Naive thymus-derived CD8-positive, alpha-beta T cell (primary cell): ENCODE data around the gene SDE2. TPM values are rescaled to one million over a fixed set of nuclear protein-coding genes. Genes with fewer than 3 reads are reported as not detected.

ENCODE experiments used
- ATAC-seq, 2 donors: fragments of 150-1000 bp; cut with Tn5 transposase in 1 of 2; sonication (Bioruptor Pico), chemical (Tn5 transposase) in 1 of 2; 1 replicate in 1 of 2; 2 replicates in 1 of 2; pipeline ENCODE4 v1.10.0; 2021; ENCODE audit warnings: mild to moderate bottlenecking in 2 of 2, moderate library complexity in 2 of 2
- POLR2A ChIA-PET: fragments of 350-600 bp; sonication (Branson Sonifier 250); formaldehyde crosslinking; loops from one replicate; lab custom pipeline; 2021; ENCODE audit warnings: antibody characterized with exemption; lab: Charles Lee
- DNase-seq, 10 donors: peaks; one replicate each; pipeline versions ENCODE4 v3.0.0 to v3.0.0-alpha.2; 2020 to 2022
- H3K27ac Mint-ChIP-seq, 10 donors: one replicate each; pipeline ENCODE4 v1.8.0; 2020 to 2022; ENCODE audit warnings: mild to moderate bottlenecking in 10 of 10, mixed read lengths in 10 of 10, moderate library complexity in 4 of 10, inconsistent platforms in 1 of 10
- H3K27me3 Mint-ChIP-seq, 5 donors: one replicate each; pipeline ENCODE4 v1.8.0; 2021 to 2022; ENCODE audit warnings: mixed read lengths in 5 of 5
- H3K36me3 Mint-ChIP-seq, 3 donors: one replicate each; pipeline ENCODE4 v1.8.0; 2020 to 2022; ENCODE audit warnings: mixed read lengths in 3 of 3, mild to moderate bottlenecking in 2 of 3, inconsistent platforms in 1 of 3
- H3K4me1 Mint-ChIP-seq, 4 donors: one replicate each; pipeline ENCODE4 v1.8.0; 2021 to 2022; ENCODE audit warnings: mixed read lengths in 4 of 4
- H3K4me3 Mint-ChIP-seq, 10 donors: one replicate each; pipeline ENCODE4 v1.8.0; 2020 to 2022; ENCODE audit warnings: mild to moderate bottlenecking in 10 of 10, mixed read lengths in 10 of 10, moderate library complexity in 6 of 10, inconsistent platforms in 1 of 10
- H3K9me3 Mint-ChIP-seq, 9 donors: one replicate each; pipeline ENCODE4 v1.8.0; 2020 to 2022; ENCODE audit warnings: mixed read lengths in 9 of 9, mild to moderate bottlenecking in 3 of 9, inconsistent platforms in 1 of 9, moderate library complexity in 1 of 9
- polyA plus RNA-seq, 3 donors: library from polyadenylated mRNA; unstranded; fragments of 300-500 nt; fragmentation: Illumina TruSeq; gene quantifications; one replicate each; pipeline ENCODE4 v1.2.3, GENCODE V29; 2021
- total RNA-seq, 8 experiments: library from RNA in 2 of 8; stranded (reverse) in 2 of 8; gene quantifications; one replicate each; pipeline ENCODE4 v1.2.3 and lab custom pipeline; 2021 to 2026

The SDE2 gene
- 10 to 100 TPM; 21.7 to 22.5 TPM for total RNA-seq
- 10 to 100 TPM in 1 of 3 donors, 1 to 10 TPM in 2; 5.1 to 12.0 (median 7.2) TPM for polyA plus RNA-seq
- 44.0 to 139 (median 60.4) reads per million in 6 experiments for total RNA-seq (lab: John Stamatoyannopoulos, UW)

DNA sequence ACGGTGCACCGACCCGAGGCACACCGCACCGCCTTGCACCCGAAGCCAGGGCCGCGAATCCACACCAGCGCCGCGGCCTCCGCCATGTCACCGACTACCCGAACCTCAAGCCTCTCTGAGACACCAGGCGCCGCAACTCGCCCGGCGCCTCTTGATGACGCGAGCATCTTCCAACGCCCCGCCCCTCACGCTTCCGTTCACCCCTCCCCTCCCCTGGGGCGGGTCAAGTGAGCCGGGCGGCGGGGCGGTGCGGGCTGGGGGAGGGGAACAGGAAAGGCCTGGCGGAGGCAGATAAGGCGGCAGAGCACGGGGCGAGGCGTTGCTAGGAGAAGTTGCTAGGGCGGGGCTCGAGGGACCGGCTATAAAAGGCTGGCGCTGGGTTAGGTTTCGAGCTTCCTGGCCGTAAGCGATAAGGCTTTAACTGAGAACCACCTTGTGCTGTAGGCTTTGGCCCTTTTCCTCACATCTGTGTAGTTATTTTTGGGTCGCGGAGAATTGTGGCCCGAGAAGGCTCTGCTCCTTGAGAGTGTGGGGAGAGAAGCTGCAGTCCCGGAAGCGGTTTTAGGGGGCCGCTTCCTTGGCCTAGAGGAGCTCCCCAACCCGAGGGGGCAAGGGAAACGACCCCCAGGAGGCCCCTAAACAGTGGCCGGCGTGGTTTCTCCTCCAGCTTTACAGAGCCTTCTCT is at the start of gene SDE2:
SDE2 (minus strand) TSS at position 117 of the 685 bp plus-strand sequence; CDS start at position 86, 31 bp downstream.
- H3K9me3 Mint-ChIP-seq = peaks cover 0 to 11% (median 0%) of the 10 kb centered on the region in 9 donors
- peak within 1 kb of the TSS; percentile 97 to 100 (median 100) for H3K27ac Mint-ChIP-seq
- peaks cover 0 to 3% (median 0%) of the 10 kb centered on the region in 5 donors for H3K27me3 Mint-ChIP-seq
- DNase-seq = peak; percentile 98 to 100 (median 100)
- H3K36me3 Mint-ChIP-seq = peaks cover 0 to 22% (median 4%) of the 10 kb centered on the region in 3 donors
- ATAC-seq = peak; percentile 66 to 73
- POLR2A ChIA-PET = interaction anchor here (0.6 to 16.0 kb wide), 45 partner anchors 8 to 1395 kb away, joined by 3 to 547 read pairs (median 4); partner anchors contain the start of genes COQ8A, H3-3A, LBR and LIN9
- H3K4me1 Mint-ChIP-seq = peaks cover 41 to 89% (median 78%) of the 10 kb centered on the region in 4 donors
- H3K4me3 Mint-ChIP-seq = peak within 1 kb of the TSS; percentile 88 to 100 (median 100)

GRCh38 chr1:226048886-226049285 is 49.7 kb upstream of the SDE2 start:
- POLR2A ChIA-PET = no interaction called here
- H3K36me3 Mint-ChIP-seq = peaks cover 0 to 22% (median 0%) of the 10 kb centered on the region in 3 donors

GRCh38 chr1:226047495-226047894 is 48.4 kb upstream of the SDE2 start:
- no peaks in the 10 kb centered on the region for H3K27me3 Mint-ChIP-seq
- no peak for DNase-seq
- no peak overlapping the region for H3K4me3 Mint-ChIP-seq
- peaks cover 0 to 4% (median 0%) of the 10 kb centered on the region in 4 donors for H3K4me1 Mint-ChIP-seq
- H3K27ac Mint-ChIP-seq = peak overlapping the region in 2 of 10 donors; percentile 4 to 22
- no peak for ATAC-seq
- no peaks in the 10 kb centered on the region for H3K9me3 Mint-ChIP-seq
- H3K36me3 Mint-ChIP-seq = peaks cover 0 to 13% (median 0%) of the 10 kb centered on the region in 3 donors
- POLR2A ChIA-PET = interaction anchor here (1.3 kb wide), 1 partner anchor 14 kb away, joined by 7 read pairs; the partner anchor contains the start of gene H3-3A

More at GRCh38 chr1:226048886-226049285, 49.7 kb upstream of the SDE2 start:
- no peak overlapping the region for H3K4me3 Mint-ChIP-seq
- DNase-seq (no peak), ATAC-seq (no peak)
- no peaks in the 10 kb centered on the region for H3K27me3 Mint-ChIP-seq
- peaks cover 0 to 2% (median under 1%) of the 10 kb centered on the region in 4 donors for H3K4me1 Mint-ChIP-seq
- H3K9me3 Mint-ChIP-seq = no peaks in the 10 kb centered on the region
- no peak overlapping the region for H3K27ac Mint-ChIP-seq

GRCh38 chr1:226046240-226046639 is 47.1 kb upstream of the SDE2 start:
- POLR2A ChIA-PET = interaction anchor here (0.6 kb wide), 1 partner anchor 14 kb away, joined by 3 read pairs; no protein-coding TSS in a partner anchor
- no peak for DNase-seq
- Mint-ChIP-seq H3K36me3 (peaks cover 0 to 8% (median 0%) of the 10 kb centered on the region in 3 donors), H3K9me3 (no peaks in the 10 kb centered on the region), H3K4me1 (peaks cover 0 to 4% (median under 1%) of the 10 kb centered on the region in 4 donors), H3K27me3 (no peaks in the 10 kb centered on the region), H3K27ac (peak overlapping the region in 2 of 10 donors; percentile 21 to 23), H3K4me3 (no peak overlapping the region)
- no peak for ATAC-seq

GRCh38 chr1:226044514-226045101 is 45.5 kb upstream of the SDE2 start:
- Mint-ChIP-seq H3K4me1 (peaks cover 0 to 6% (median under 1%) of the 10 kb centered on the region in 4 donors), H3K4me3 (no peak overlapping the region), H3K27ac (peak overlapping the region in 1 of 10 donors; percentile 8), H3K9me3 (no peaks in the 10 kb centered on the region), H3K36me3 (peaks cover 0 to 3% (median 0%) of the 10 kb centered on the region in 3 donors), H3K27me3 (no peaks in the 10 kb centered on the region)
- DNase-seq (no peak), ATAC-seq (no peak)
- POLR2A ChIA-PET = no interaction called here

- Mint-ChIP-seq H3K36me3 (peaks cover 0 to 3% (median 0%) of the 10 kb centered on the region in 3 donors), H3K27ac (peak overlapping the region in 2 of 10 donors; percentile 29 to 76), H3K4me1 (peaks cover 0 to 6% (median under 1%) of the 10 kb centered on the region in 4 donors), H3K4me3 (no peak overlapping the region), H3K9me3 (no peaks in the 10 kb centered on the region), H3K27me3 (no peaks in the 10 kb centered on the region)
- DNase-seq (no peak), ATAC-seq (no peak)
- POLR2A ChIA-PET = interaction anchor here (0.9 to 1.3 kb wide), 2 partner anchors 21 to 42 kb away, joined by 3 read pairs; partner anchors contain the start of gene SDE2
Measured at GRCh38 chr1:226041419-226041818, 42.3 kb upstream of the SDE2 start.

DNA sequence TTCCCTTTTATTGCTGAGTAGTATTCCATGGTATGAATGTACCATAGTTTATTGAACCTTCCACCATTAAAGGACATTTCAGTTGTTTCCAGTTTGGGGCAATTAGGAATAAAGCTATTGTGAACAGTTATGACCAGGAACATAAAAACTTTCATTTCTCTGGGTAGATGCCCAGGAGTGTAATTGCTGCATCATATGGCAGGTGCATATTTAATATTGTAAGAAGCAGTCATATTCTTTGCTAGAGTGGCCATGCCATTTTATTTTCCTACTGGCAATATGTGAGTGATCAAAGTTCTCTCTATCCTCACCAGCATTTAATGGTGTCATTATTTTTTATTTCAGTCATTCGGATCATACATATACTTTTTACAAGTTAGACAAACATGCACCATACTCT is 39.5 kb upstream of the SDE2 start:
- H3K27ac Mint-ChIP-seq = no peak overlapping the region
- no peak for DNase-seq
- H3K36me3 Mint-ChIP-seq = no peaks in the 10 kb centered on the region
- H3K27me3 Mint-ChIP-seq = no peaks in the 10 kb centered on the region
- no peak overlapping the region for H3K4me3 Mint-ChIP-seq
- peaks cover 0 to 17% (median 2%) of the 10 kb centered on the region in 4 donors for H3K4me1 Mint-ChIP-seq
- H3K9me3 Mint-ChIP-seq = no peaks in the 10 kb centered on the region
- POLR2A ChIA-PET = no interaction called here
- ATAC-seq = no peak

- ATAC-seq (no peak), DNase-seq (no peak)
- POLR2A ChIA-PET = no interaction called here
- H3K4me1 Mint-ChIP-seq = peaks cover 0 to 22% (median 2%) of the 10 kb centered on the region in 4 donors
- no peak overlapping the region for H3K27ac Mint-ChIP-seq
- no peak overlapping the region for H3K4me3 Mint-ChIP-seq
- H3K36me3 Mint-ChIP-seq = no peaks in the 10 kb centered on the region
- no peaks in the 10 kb centered on the region for H3K9me3 Mint-ChIP-seq
- H3K27me3 Mint-ChIP-seq = no peaks in the 10 kb centered on the region
Measured at GRCh38 chr1:226035915-226036314, 36.8 kb upstream of the SDE2 start.

DNA sequence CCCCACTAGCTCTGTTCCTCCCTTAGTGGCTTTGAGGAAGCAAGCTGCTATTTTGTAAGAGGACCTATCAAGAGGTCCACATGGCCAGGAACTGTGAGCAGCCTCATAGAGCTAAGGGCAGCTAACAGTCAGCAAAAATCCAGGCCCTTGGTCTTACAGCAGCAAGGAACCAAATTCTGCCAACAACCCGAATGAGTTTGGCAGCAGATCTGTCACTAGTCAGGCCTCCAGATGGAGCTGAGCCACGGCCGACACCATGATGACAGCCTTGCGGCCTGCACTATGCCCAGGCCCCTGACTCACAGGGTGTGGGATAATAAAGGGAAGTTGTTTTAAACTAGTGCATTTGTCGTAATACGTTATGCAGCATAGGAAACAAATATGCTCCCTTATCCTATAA is 35.3 kb upstream of the SDE2 start:
- ATAC-seq = no peak
- H3K4me3 Mint-ChIP-seq = no peak overlapping the region
- POLR2A ChIA-PET = interaction anchor here (0.6 to 1.2 kb wide), 2 partner anchors 18 to 35 kb away, joined by 4 to 5 read pairs; partner anchors contain the start of gene SDE2

GRCh38 chr1:226033991-226034390 is 34.8 kb upstream of the SDE2 start:
- peaks cover 0 to 40% (median 2%) of the 10 kb centered on the region in 4 donors for H3K4me1 Mint-ChIP-seq
- no peak for DNase-seq
- H3K36me3 Mint-ChIP-seq = no peaks in the 10 kb centered on the region
- no peaks in the 10 kb centered on the region for H3K9me3 Mint-ChIP-seq
- POLR2A ChIA-PET = interaction anchor here (0.6 to 1.2 kb wide), 3 partner anchors 19 to 34 kb away, joined by 3 to 5 read pairs (median 4); partner anchors contain the start of genes H3-3A and SDE2
- H3K27me3 Mint-ChIP-seq = no peaks in the 10 kb centered on the region
- no peak for ATAC-seq
- peak overlapping the region in 1 of 10 donors; percentile 33 for H3K27ac Mint-ChIP-seq
- H3K4me3 Mint-ChIP-seq = no peak overlapping the region

More for the DNA sequence above, 35.3 kb upstream of the SDE2 start:
- H3K36me3 Mint-ChIP-seq = no peaks in the 10 kb centered on the region
- H3K9me3 Mint-ChIP-seq = no peaks in the 10 kb centered on the region
- H3K27me3 Mint-ChIP-seq = no peaks in the 10 kb centered on the region
- H3K27ac Mint-ChIP-seq = no peak overlapping the region
- H3K4me1 Mint-ChIP-seq = peaks cover 0 to 35% (median 2%) of the 10 kb centered on the region in 4 donors
- DNase-seq = peak in 1 of 10 donors; percentile 6

GRCh38 chr1:226033582-226033981 is 34.4 kb upstream of the SDE2 start:
- POLR2A ChIA-PET = interaction anchor here (0.6 kb wide), 1 partner anchor 29 kb away, joined by 3 read pairs; the partner anchor contains the start of gene H3-3A
- H3K27me3 Mint-ChIP-seq = no peaks in the 10 kb centered on the region
- ATAC-seq = no peak
- peak overlapping the region in 1 of 10 donors; percentile 6 for H3K4me3 Mint-ChIP-seq
- no peak for DNase-seq
- no peaks in the 10 kb centered on the region for H3K36me3 Mint-ChIP-seq
- peaks cover 0 to 44% (median 2%) of the 10 kb centered on the region in 4 donors for H3K4me1 Mint-ChIP-seq
- H3K27ac Mint-ChIP-seq = peak overlapping the region in 2 of 10 donors; percentile 33 to 37
- H3K9me3 Mint-ChIP-seq = no peaks in the 10 kb centered on the region

DNA sequence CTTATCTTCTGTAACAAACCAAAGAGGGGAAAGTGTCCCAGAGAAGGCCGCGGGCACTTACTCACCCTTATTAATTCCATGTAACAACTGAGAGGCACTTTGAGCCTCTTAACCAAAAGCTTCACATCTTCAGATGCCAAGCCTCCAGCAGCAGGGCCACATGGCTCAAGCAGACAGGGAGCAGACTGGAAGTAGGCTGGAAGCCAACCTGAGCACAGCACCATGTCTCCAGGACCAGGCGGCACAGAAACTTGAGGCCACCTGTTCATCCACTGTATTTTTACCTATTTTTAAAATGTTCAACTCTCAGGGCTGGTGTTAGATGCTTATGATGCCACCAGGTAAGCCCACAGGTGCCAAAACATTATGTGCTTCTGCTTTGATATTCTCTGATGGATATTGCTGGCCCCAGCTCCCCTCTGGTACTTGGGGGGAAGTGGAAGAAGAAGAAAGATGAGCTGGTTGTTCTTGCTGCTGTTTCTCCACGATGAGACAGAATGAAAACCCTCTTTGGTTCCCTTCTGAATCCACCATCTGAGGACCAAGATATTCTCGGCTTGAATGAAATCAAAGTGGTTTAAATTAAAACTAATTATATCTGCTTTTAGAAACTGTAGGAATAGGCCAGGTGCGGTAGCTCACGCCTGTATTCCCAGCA is 30.6 kb upstream of the SDE2 start:
- ATAC-seq (no peak), DNase-seq (no peak)
- no peak overlapping the region for H3K4me3 Mint-ChIP-seq
- no peaks in the 10 kb centered on the region for H3K9me3 Mint-ChIP-seq
- no peaks in the 10 kb centered on the region for H3K36me3 Mint-ChIP-seq
- POLR2A ChIA-PET = no interaction called here
- no peaks in the 10 kb centered on the region for H3K27me3 Mint-ChIP-seq
- H3K4me1 Mint-ChIP-seq = peaks cover 0 to 47% (median under 1%) of the 10 kb centered on the region in 4 donors
- H3K27ac Mint-ChIP-seq = peak overlapping the region in 2 of 10 donors; percentile 41 to 87
